Left lung (tissue), 10 donors: ENCODE data around the gene DENND1B. TPM values are rescaled to one million over a fixed set of nuclear protein-coding genes. Genes with fewer than 3 reads are reported as not detected.

Source experiments
- ATAC-seq: fragments of 200-7000 bp; cut with Tn5 transposase; one replicate; pipeline ENCODE4 v1.9.1; 2020; ENCODE audit warnings: moderate library complexity
- DNase-seq, 4 donors: peaks; one replicate each; pipeline ENCODE4 v3.0.0-alpha.2; 2013 to 2020
- H3K27ac ChIP-seq, 2 donors: fragments of 200-600 bp; sonication (generic) in 1 of 2; one replicate each; pipeline versions ENCODE4 v1.5.0 to v1.8.0; 2020 to 2021
- H3K27me3 ChIP-seq, 2 donors: fragments of 200-600 bp; sonication (generic) in 1 of 2; one replicate each; pipeline versions ENCODE4 v1.5.0 to v1.8.0; 2020 to 2021
- H3K36me3 ChIP-seq, 2 donors: fragments of 200-600 bp; sonication (generic) in 1 of 2; one replicate each; pipeline versions ENCODE4 v1.5.0 to v1.8.0; 2020 to 2021
- H3K4me1 ChIP-seq, 2 donors: fragments of 200-600 bp; one replicate each; pipeline ENCODE4 v1.8.0; 2021
- H3K4me3 ChIP-seq, 2 donors: fragments of 200-600 bp; sonication (generic) in 1 of 2; one replicate each; pipeline versions ENCODE4 v1.5.0 to v1.8.0; 2020 to 2021; ENCODE audit warnings: mild to moderate bottlenecking in 1 of 2
- H3K9me3 ChIP-seq, 2 donors: fragments of 200-600 bp; sonication (generic) in 1 of 2; one replicate each; pipeline versions ENCODE4 v1.5.0 to v1.8.0; 2020 to 2021
- CTCF ChIP-seq, 2 donors: fragments of 200-600 bp; sonication (generic) in 1 of 2; IDR thresholded peaks; one replicate each; pipeline versions ENCODE4 v1.5.0 to v1.8.0; 2021; ENCODE audit warnings: antibody characterized with exemption in 2 of 2
- intact Hi-C, 2 donors: fragments of 100-400 bp; cut with DNase I; formaldehyde crosslinking; loops; one replicate each; pipeline versions ENCODE4 v1.11.2 to v1.14.2; 2022
- polyA plus RNA-seq, 6 donors: library from polyadenylated mRNA; unstranded; fragments of 120-200 nt; gene quantifications; one replicate each; pipeline ENCODE4 v1.2.1, GENCODE V29; 2013; ENCODE audit not compliant: insufficient read length in 6 of 6
- total RNA-seq, 2 donors: library from RNA; stranded (reverse); fragmentation: NEBNext Ultra II Directional; extraction: Animal tissue kit (Norgen Biotek cat#: 25700); gene quantifications; one replicate each; pipeline ENCODE4 v1.2.1, GENCODE V29; 2021
- donor health status: DM: no; HTN: yes; CAD: no.
- donor health status: DM: no; HTN: no; CAD: no.

Gene DENND1B
- total and polyA plus RNA-seq, 8 donors, result 12.5 to 17.2 (median 13.4) TPM

DNA sequence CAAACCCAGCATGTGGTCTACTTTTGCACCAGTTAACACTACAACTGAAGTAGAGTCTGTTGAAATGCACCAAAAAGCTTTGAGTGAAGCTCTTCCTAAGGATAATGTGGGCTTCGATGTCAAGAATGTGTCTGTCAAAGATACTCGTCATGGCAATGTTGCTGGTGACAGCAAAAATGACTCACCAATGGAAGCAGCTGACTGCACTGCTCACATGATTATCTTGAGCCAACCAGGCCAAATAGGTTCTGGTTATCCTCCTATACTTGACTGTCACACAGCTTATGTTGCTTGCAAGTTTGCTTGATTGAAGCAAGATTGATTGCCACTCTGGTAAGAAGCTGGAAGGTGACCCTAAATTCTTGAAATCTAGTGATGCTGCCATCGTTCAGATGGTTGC, 85.2 kb downstream of the DENND1B start:
- intact Hi-C loops, result no loop called here

DNA sequence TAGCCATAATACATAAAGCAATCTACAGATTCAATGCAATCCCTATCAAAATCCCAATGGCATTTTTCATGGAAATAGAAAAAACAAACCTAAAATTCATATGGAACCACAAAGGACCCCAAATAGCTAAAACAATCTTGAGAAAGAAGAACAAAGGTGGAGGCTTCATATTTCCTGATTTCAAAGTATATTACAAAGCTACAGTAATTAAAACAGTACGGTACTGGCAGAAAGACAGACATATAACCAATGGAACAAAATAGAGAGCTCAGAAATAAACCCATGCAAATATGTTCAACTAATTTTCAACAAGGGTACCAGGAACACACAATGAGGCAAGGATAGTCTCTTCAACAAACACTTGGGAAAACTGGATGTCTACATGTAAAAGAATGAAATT, 87.0 kb downstream of the DENND1B start:
- intact Hi-C loops, result no loop called here
- Histone ChIP-seq H3K27me3 (no peaks in the 10 kb centered on the region), H3K27ac (no peak overlapping the region), H3K36me3 (no peaks in the 10 kb centered on the region), H3K4me3 (no peak overlapping the region), H3K9me3 (peaks cover 0 to 15% of the 10 kb centered on the region in 2 donors), H3K4me1 (peaks cover 0 to 3% of the 10 kb centered on the region in 2 donors)
- ATAC-seq, result no peak
- TF ChIP-seq CTCF (IDR thresholded peaks at IDR 0.05), result no peak
- DNase-seq, result no peak

More for the DNA sequence above, 85.2 kb downstream of the DENND1B start:
- Histone ChIP-seq H3K27me3 (no peaks in the 10 kb centered on the region), H3K4me1 (peaks cover 0 to 3% of the 10 kb centered on the region in 2 donors), H3K27ac (no peak overlapping the region), H3K9me3 (peaks cover 0 to 15% of the 10 kb centered on the region in 2 donors), H3K36me3 (no peaks in the 10 kb centered on the region), H3K4me3 (no peak overlapping the region)
- DNase-seq (no peak), ATAC-seq (no peak)
- no peak for TF ChIP-seq CTCF (IDR thresholded peaks at IDR 0.05)

DNA sequence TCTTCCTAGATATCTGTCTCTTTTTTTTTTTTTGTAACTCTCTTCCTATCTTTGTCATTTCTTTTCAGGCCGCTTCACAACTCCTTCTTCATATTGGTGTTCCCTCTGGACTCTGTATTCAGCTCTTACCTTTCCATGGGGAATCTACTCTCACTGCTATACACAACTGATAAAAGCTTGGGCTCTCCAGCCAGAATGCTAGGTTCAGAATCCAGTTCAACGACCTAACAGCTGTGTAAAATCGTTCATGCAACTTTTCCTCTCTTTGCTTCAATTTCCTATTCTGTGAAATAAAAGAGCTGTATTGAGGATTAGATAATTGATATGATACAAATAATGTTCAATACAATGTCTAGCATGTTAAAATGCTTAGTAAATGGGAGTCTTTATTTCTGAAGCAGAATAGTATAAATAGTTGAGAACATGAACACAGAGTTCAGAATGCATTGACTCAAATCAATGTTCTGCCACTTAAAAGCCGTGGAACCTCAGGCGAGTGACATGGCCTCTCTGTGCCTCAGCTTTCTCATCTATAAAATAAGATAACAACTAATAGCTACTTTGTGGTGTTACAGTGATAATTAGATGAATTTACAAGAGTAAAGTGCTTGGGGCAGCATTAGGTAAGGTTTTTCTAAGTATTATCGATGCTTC, 88.5 kb downstream of the DENND1B start:
- no peak for ATAC-seq

GRCh38 chr1:197686231-197686630, 89.0 kb downstream of the DENND1B start:
- no peak for TF ChIP-seq CTCF (IDR thresholded peaks at IDR 0.05)
- Histone ChIP-seq H3K27me3 (no peaks in the 10 kb centered on the region), H3K4me1 (peaks cover 0 to 3% of the 10 kb centered on the region in 2 donors), H3K27ac (no peak overlapping the region), H3K9me3 (peaks cover 0 to 15% of the 10 kb centered on the region in 2 donors), H3K36me3 (no peaks in the 10 kb centered on the region), H3K4me3 (no peak overlapping the region)
- intact Hi-C loops, result no loop called here
- no peak for DNase-seq
- ATAC-seq, result no peak

More for the DNA sequence above, 88.5 kb downstream of the DENND1B start:
- Histone ChIP-seq H3K9me3 (peaks cover 0 to 15% of the 10 kb centered on the region in 2 donors), H3K27me3 (no peaks in the 10 kb centered on the region), H3K4me3 (no peak overlapping the region), H3K4me1 (peaks cover 0 to 3% of the 10 kb centered on the region in 2 donors), H3K27ac (no peak overlapping the region), H3K36me3 (no peaks in the 10 kb centered on the region)
- TF ChIP-seq CTCF (IDR thresholded peaks at IDR 0.05), result no peak
- intact Hi-C loops, result no loop called here
- no peak for DNase-seq

- ATAC-seq (no peak), DNase-seq (no peak)
- Histone ChIP-seq H3K36me3 (no peaks in the 10 kb centered on the region), H3K27me3 (no peaks in the 10 kb centered on the region), H3K27ac (no peak overlapping the region), H3K4me1 (peaks cover 0 to 3% of the 10 kb centered on the region in 2 donors), H3K4me3 (no peak overlapping the region), H3K9me3 (peaks cover 0 to 15% of the 10 kb centered on the region in 2 donors)
- no peak for TF ChIP-seq CTCF (IDR thresholded peaks at IDR 0.05)
- intact Hi-C loops, result no loop called here
Measured at GRCh38 chr1:197685785-197686184, 89.5 kb downstream of the DENND1B start.
